Measurements from ENCODE around the gene LRRC26. TPM values are rescaled to one million over a fixed set of nuclear protein-coding genes. Genes with fewer than 3 reads are reported as not detected.

LRRC26 gene
- total RNA-seq, 1 experiment from 2014 or later, result not detected

GRCh38 chr9:137198051-137198901, 28.4 kb upstream of the LRRC26 start:
- Histone ChIP-seq H3K27me3 (replicated peaks; ENCODE audit: insufficient read depth, low read depth, low read length, poor library complexity) (no peaks in the 10 kb centered on the region), H3K27ac (ENCODE audit: low read depth, low read length, poor library complexity, severe bottlenecking) (peak overlapping the region; percentile 23), H3K4me1 (ENCODE audit: insufficient read depth, low read length, poor library complexity, severe bottlenecking) (peaks cover 23% of the 10 kb centered on the region), H3K36me3 (ENCODE audit: insufficient read depth, low read length, poor library complexity, severe bottlenecking) (no peaks in the 10 kb centered on the region), H3K9me3 (ENCODE audit: low read depth, low read length, poor library complexity, severe bottlenecking) (no peaks in the 10 kb centered on the region), H3K4me3 (ENCODE audit: low read depth, low read length, poor library complexity, severe bottlenecking) (no peak overlapping the region)
- CTCF ChIA-PET, result no interaction called here
- DNase-seq (ENCODE audit: low spot score), result no peak
- POLR2A ChIA-PET (ENCODE audit: low non-redundant PET), result no interaction called here
- TF ChIP-seq EZH2 (IDR thresholded peaks at IDR 0.05; ENCODE audit: borderline replicate concordance, low read depth, low read length, poor library complexity, severe bottlenecking), result no peak
- TF ChIP-seq, protein P1, sequence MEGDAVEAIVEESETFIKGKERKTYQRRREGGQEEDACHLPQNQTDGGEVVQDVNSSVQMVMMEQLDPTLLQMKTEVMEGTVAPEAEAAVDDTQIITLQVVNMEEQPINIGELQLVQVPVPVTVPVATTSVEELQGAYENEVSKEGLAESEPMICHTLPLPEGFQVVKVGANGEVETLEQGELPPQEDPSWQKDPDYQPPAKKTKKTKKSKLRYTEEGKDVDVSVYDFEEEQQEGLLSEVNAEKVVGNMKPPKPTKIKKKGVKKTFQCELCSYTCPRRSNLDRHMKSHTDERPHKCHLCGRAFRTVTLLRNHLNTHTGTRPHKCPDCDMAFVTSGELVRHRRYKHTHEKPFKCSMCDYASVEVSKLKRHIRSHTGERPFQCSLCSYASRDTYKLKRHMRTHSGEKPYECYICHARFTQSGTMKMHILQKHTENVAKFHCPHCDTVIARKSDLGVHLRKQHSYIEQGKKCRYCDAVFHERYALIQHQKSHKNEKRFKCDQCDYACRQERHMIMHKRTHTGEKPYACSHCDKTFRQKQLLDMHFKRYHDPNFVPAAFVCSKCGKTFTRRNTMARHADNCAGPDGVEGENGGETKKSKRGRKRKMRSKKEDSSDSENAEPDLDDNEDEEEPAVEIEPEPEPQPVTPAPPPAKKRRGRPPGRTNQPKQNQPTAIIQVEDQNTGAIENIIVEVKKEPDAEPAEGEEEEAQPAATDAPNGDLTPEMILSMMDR (conservative IDR thresholded peaks at IDR 0.05; ENCODE audit: low read depth, low read length), result no peak
- BruUV-seq (replicated peaks), result no TSS peak
- intact Hi-C loops (cut with micrococcal nuclease; ENCODE audit: unreplicated experiment), result no loop called here

GRCh38 chr9:137195525-137196220, 25.8 kb upstream of the LRRC26 start:
- no peak for TF ChIP-seq EZH2 (IDR thresholded peaks at IDR 0.05; ENCODE audit: borderline replicate concordance, low read depth, low read length, poor library complexity, severe bottlenecking)
- TF ChIP-seq, protein P1 (conservative IDR thresholded peaks at IDR 0.05; ENCODE audit: low read depth, low read length), result no peak
- peaks cover 2% of the 10 kb centered on the region for H3K36me3 ChIP-seq (ENCODE audit: insufficient read depth, low read length, poor library complexity, severe bottlenecking)
- H3K9me3 ChIP-seq (ENCODE audit: low read depth, low read length, poor library complexity, severe bottlenecking), result no peaks in the 10 kb centered on the region
- BruUV-seq (replicated peaks), result no TSS peak
- H3K27me3 ChIP-seq (replicated peaks; ENCODE audit: insufficient read depth, low read depth, low read length, poor library complexity), result no peaks in the 10 kb centered on the region
- ChIA-PET POLR2A (ENCODE audit: low non-redundant PET) (no interaction called here), CTCF (interaction anchor here (0.6 kb wide), 2 partner anchors 62 to 128 kb away, joined by 5 to 6 read pairs; no protein-coding TSS in a partner anchor)
- H3K4me1 ChIP-seq (ENCODE audit: insufficient read depth, low read length, poor library complexity, severe bottlenecking), result peaks cover 13% of the 10 kb centered on the region
- no peak overlapping the region for H3K4me3 ChIP-seq (ENCODE audit: low read depth, low read length, poor library complexity, severe bottlenecking)
- H3K27ac ChIP-seq (ENCODE audit: low read depth, low read length, poor library complexity, severe bottlenecking), result no peak overlapping the region
- DNase-seq (ENCODE audit: low spot score), result no peak
- intact Hi-C loops (cut with micrococcal nuclease; ENCODE audit: unreplicated experiment), result no loop called here

DNA sequence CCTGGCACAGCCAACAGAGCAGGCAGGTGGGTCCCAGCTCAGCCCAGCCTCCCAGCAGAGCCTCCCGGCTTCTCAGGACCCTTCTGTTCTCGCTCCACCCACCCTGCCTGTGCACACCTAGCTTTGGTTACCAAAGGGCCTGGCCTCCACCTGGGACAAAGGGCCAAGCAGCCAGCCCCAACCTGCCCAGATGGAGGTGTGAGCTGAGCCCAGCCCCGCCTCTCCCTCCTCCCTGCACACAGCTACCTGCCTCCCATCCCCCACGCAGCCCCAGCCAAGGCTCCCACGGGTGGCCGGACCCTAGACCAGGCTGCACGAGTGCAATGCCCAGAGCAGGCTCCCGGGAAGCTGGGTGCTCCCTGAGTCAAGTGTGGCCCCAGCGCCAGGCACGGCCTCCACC, 25.1 kb upstream of the LRRC26 start:
- Histone ChIP-seq H3K9me3 (ENCODE audit: low read depth, low read length, poor library complexity, severe bottlenecking) (no peaks in the 10 kb centered on the region), H3K27ac (ENCODE audit: low read depth, low read length, poor library complexity, severe bottlenecking) (no peak overlapping the region), H3K4me3 (ENCODE audit: low read depth, low read length, poor library complexity, severe bottlenecking) (no peak overlapping the region), H3K4me1 (ENCODE audit: insufficient read depth, low read length, poor library complexity, severe bottlenecking) (peaks cover 13% of the 10 kb centered on the region), H3K36me3 (ENCODE audit: insufficient read depth, low read length, poor library complexity, severe bottlenecking) (peaks cover 2% of the 10 kb centered on the region), H3K27me3 (replicated peaks; ENCODE audit: insufficient read depth, low read depth, low read length, poor library complexity) (no peaks in the 10 kb centered on the region)
- TF ChIP-seq, protein P1 (conservative IDR thresholded peaks at IDR 0.05; ENCODE audit: low read depth, low read length), result no peak
- TF ChIP-seq EZH2 (IDR thresholded peaks at IDR 0.05; ENCODE audit: borderline replicate concordance, low read depth, low read length, poor library complexity, severe bottlenecking), result no peak
- no TSS peak for BruUV-seq (replicated peaks)
- DNase-seq (ENCODE audit: low spot score), result no peak
- intact Hi-C loops (cut with micrococcal nuclease; ENCODE audit: unreplicated experiment), result no loop called here
- CTCF ChIA-PET, result interaction anchor here (0.7 kb wide), 1 partner anchor 42 kb away, joined by 3 read pairs; no protein-coding TSS in a partner anchor
- POLR2A ChIA-PET (ENCODE audit: low non-redundant PET), result interaction anchor here (0.6 kb wide), 1 partner anchor 10 kb away, joined by 3 read pairs; no protein-coding TSS in a partner anchor

All from A673 (cell line).